Fibroblast of the aortic adventitia (primary cell): Measurements from ENCODE around the gene APOL5. TPM values are rescaled to one million over a fixed set of nuclear protein-coding genes. Genes with fewer than 3 reads are reported as not detected.

Source experiments
- DNase-seq: peaks from one replicate; pipeline ENCODE4 v3.0.0-alpha.2; 2010; ENCODE audit warnings: low read depth
- H3K4me3 ChIP-seq: 2 replicates; pipeline ENCODE4 v1.5.1; 2011; ENCODE audit warnings: low read depth, mild to moderate bottlenecking, control low read depth, low read length, moderate library complexity
- CTCF ChIP-seq: IDR thresholded peaks from 2 replicates; pipeline ENCODE4 v1.5.1; 2011; ENCODE audit warnings: mild to moderate bottlenecking, low read length, control low read depth, inconsistent platforms; ENCODE audit not compliant: insufficient read depth
- total RNA-seq: library from RNA; depleted of rRNA; stranded (reverse); fragments of >200 nt; gene quantifications from 2 replicates; pipeline ENCODE4 v1.2.3, GENCODE V29; 2012; ENCODE audit warnings: low replicate concordance

APOL5 gene
- total RNA-seq, 1 donor: not detected

DNA sequence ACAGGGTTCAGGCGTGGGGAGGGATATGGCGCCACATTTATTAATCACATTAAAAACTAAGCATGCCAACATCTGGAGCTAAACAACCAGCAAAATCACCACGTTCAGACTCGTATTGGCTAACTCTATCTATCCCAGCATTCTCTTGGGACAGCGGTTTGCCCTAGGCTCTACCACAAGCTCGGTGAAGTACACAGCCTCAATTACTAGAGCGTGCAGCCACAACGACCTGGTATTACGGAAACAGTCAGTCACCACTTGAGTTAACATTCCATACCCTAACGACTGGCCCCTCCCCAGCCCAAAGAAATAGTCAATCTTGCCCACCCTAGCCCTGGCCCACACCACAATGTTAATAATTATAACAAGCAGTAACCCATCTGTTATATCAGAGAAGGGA lies 32.1 kb downstream of the APOL5 start:
- H3K4me3 ChIP-seq: no peak overlapping the region
- no peak for DNase-seq
- TF ChIP-seq CTCF: no peak

GRCh38 chr22:35752006-35752862 lies 34.6 kb downstream of the APOL5 start:
- no peak overlapping the region for H3K4me3 ChIP-seq
- DNase-seq: no peak
- no peak for TF ChIP-seq CTCF

GRCh38 chr22:35752863-35753189 lies 35.2 kb downstream of the APOL5 start:
- H3K4me3 ChIP-seq: no peak overlapping the region
- no peak for TF ChIP-seq CTCF
- DNase-seq: no peak

- TF ChIP-seq CTCF: no peak
- no peak for DNase-seq
These were observed 37.1 kb downstream of the APOL5 start for GRCh38 chr22:35754761-35755160.

DNA sequence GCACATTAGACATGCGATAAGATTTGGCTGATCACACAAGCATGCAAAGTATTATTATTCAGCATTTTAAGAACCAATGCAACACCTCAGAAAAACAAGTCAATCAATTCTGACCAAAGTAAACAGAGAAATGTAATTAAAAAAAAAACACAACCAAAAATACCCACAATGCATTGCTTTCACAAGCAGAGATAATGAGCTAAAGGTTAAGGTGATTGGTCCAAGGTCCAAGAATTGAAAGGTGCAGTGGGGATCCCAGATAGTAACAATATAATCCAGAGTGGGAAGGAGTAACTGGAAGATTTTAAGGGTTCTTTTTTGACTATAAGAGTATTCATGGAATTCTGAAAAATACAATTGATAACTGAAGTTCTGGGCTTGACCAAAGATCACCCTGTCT lies 39.0 kb downstream of the APOL5 start:
- TF ChIP-seq CTCF: no peak
- no peak for DNase-seq
- H3K4me3 ChIP-seq: no peak overlapping the region

More at GRCh38 chr22:35754761-35755160, 37.1 kb downstream of the APOL5 start:
- no peak overlapping the region for H3K4me3 ChIP-seq

GRCh38 chr22:35758394-35758793 lies 40.7 kb downstream of the APOL5 start:
- H3K4me3 ChIP-seq: no peak overlapping the region
- no peak for DNase-seq
- TF ChIP-seq CTCF: no peak

GRCh38 chr22:35761037-35761436 lies 43.4 kb downstream of the APOL5 start:
- peak; percentile 25 for TF ChIP-seq CTCF
- DNase-seq: peak; percentile 35
- no peak overlapping the region for H3K4me3 ChIP-seq
